UCSD-AML1 (cell line): ENCODE data around the gene GLP2R.

Experiments
- DNase-seq: peaks from one replicate; lab custom pipeline; 2025; ENCODE audit not compliant: unreplicated experiment; lab: John Stamatoyannopoulos, UW

GLP2R gene

DNA sequence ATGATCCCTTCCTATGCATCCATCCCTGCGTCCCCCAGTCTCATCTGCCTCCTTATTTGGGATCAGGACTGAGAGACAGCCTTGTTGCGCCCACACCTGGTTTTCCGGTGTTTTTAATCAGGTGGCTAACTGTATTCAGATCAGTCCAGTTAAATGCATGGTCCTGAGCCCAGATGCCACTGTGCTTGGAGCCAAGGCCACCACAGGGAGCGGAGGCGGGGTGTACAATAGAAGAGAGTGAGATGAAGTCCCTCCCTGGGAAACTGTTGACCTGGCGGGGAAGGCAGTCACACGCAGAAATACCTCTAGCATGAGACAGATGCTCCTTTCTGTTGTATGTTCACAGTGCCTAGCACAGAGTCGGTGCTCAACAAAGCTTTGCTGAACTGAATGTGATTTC lies 73.1 kb downstream of the GLP2R start:
- no peak for DNase-seq

DNA sequence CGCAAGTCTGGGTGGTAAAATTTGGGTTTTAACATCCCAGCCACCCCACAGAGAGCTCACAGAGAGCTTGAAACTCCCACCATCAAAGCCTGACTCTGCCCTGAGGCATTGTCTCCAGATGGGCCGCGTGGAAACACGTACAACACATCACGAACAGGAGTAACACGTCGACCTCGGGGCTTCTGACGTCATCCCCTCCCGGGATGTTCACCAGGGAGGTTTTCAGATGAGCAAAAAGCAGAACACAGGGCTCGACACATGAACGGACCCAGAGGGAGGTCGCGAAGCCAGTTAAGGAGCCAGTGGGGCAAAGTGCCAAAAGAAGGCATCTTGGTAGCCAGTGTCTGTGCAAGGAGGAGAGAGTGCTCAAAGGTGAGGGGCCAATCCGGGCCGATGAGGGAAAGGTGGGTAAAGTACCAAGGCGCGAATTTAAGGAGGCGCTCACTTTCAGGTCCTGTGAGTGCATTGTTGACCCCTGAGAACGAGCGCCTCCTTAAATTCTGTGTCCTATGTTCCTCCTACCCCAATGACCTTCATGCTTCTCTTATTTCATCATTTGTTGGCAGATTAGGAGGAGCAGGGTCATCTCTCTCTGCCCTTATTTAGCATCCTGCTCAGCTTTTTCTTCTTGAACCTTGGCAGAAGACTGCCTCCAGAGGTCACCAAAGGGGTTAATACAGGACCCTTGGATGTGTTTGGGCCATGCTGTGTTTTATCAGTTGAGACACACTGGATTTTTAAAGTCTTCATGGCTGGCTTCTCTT lies 73.7 kb downstream of the GLP2R start:
- no peak for DNase-seq

DNA sequence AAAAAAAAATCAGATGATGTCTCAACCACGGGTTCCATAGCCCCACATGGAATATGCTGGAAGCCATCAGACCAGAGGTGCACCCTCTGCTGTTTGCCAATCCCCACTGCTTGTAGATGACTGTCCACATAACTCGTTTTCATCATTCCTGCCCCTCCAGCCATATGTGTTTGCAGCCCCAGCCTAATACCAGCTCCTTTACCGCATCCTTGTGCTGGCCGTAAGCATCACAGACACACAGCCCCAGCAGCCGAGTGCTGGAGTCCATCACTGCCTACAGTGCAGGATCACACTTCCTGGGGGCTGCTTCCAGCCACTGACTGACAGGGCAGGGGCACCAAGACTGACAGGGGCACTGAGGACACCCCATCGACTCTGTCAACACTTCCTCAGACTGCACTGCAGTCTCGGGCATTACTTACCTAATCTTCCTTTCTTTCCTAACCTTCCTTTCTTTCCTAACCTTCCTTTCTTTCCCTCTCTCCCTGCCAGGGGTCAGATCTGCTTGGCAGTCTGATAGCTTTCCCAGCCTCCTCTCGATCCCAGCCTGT lies 74.4 kb downstream of the GLP2R start:
- DNase-seq: no peak

DNA sequence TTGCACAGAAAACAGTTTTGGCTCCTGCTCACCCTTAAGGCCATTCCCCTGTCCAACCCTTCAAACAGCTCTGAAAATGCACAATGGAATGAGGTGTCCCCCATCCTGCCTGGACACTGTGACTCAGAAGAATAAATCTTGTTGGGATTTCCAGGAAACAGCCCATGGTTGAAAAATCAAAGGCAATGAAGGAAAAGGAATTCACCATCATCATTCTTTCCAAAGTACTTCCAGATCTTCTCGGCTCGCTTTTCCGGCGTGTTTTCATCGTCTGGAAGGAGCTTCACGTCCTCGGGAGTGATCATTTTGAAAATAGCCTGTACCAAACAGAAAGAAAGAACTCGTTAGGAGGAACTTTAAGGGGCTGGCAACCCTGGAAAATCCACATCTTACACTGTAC lies 75.1 kb downstream of the GLP2R start:
- no peak for DNase-seq

DNA sequence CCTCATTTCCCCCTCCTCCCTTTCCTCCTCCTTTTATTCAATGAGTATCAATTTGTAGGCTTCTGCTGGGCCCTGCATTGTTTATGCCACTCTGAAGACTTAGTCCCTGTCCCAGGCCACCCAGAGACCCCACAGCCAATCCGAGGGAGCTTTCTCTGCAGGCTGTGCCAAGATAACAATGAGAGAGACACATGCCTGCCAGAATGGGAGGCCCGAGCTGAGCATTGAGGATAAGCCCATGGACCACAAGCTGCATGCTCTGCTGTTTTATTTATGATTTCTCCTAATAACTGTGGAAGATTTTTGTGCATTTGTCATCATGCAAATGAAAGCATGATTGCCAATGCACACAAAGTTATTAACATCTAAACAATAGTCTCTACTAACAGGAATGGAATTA lies 76.4 kb downstream of the GLP2R start:
- no peak for DNase-seq

DNA sequence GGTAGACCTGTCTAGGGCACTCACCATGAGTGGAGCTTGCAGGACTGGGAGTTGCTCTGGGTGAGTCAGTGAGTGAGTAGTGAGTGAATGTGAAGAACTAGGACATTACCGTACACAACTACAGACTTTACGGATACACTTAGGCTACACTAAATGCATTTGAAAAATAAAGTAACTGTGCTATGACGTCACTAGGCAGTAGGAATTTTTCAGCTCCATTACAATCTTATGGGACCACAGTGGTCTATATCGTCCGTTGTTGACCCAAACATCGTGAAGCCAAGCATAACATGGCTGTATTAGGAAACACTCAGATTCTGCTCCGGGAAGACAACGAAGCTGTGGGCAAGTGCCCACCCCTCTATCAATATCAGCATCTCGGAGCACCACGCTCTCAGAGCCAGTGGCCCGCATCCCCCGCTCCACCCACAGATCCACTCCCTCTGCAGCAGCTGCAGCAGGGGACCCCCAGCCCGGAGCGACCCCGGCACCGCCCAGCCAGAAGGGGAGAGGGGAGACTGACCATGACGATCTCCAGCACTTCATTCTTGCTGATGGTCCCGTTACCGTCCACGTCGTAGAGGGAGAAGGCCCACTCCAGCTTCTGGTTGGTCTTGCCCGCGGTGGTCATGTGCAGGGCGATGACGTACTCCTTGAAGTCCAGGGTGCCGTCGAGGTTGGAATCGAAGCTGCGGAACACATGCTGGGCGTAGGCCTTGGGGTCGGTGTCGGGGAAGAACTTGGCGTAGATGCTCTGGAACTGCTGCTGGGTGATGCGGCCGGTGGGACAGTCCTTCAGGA lies 78.8 kb downstream of the GLP2R start:
- DNase-seq: no peak

DNA sequence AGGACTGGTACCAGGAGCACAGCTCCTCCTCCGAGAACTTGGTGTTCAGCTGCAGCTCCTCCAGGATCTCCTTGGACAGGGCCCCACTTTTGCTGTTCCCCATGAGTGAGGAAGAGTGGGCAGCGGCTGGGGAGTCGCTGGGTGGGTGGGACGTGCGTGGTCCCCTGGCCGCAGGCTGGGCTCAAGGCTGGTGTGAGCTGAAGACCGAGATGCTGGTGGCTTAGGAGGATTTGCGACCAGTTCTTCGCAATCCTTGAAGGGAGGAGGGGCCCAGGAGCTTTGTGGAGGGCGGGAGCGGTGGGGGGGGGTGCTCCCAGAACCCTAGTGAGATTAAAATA lies 79.3 kb downstream of the GLP2R start, which contains the start of gene RCVRN:
Gene RCVRN, minus strand, starts transcription at position 194 of the 338 bp plus-strand sequence. Its CDS starts 91 bp downstream, at position 103.
- DNase-seq: no peak

DNA sequence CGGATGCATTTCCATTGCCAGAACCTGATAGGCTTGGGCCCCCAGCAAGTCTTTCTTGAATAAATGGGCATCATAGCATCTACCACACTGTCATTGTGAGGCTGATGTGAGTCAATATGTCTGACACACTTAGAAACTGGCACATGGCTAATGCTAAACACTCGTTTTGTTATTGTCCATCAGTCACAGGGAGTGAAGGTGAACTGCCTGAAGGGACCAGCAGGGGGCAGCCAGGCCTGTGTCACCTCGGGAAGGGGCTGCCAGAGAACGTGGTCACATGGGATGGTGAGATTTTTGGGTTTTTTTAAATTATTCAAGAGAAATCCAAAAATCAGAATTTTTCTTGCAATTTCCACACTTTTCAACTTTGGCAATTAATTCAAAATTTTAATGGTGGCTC lies 80.2 kb downstream of the GLP2R start:
- peak; percentile 37 for DNase-seq

DNA sequence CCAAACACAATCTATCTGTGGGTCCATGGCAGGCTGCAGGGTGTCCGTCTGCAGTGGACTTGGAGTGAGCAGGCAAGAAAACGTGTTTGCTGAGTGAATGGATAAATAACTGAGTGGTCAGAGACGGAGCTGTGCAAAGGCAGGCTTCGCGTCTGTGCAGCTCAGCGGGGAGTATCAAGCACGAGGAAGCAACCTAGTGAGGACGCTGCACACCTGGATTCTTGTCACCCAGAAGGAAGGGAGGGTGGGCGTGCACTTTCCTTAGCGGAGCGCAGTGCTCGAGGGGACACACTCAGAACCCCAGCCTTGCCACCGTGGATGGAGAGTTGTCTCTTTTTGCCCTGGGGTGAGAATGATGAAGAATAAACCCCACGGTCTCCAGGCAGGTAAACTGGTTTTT lies 80.9 kb downstream of the GLP2R start:
- no peak for DNase-seq

DNA sequence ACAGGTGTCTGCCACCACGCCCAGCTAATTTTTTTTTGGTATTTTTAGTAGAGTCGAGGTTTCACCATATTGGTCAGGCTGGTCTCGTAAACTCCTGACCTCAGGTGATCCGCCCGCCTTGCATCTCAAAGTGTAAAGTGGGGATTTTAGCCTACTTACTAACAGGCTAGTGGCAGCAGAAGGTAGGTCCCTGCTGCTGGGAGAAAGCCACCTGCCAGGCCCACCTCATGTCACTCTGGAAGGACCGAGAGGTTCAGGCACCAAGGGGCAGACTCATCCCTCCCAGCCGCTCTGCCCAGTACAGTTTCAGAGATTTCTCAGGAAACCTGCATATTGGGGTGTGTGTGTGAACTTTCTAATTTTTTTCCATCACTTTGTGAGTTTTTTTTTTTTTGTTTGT lies 81.4 kb downstream of the GLP2R start:
- DNase-seq: no peak

DNA sequence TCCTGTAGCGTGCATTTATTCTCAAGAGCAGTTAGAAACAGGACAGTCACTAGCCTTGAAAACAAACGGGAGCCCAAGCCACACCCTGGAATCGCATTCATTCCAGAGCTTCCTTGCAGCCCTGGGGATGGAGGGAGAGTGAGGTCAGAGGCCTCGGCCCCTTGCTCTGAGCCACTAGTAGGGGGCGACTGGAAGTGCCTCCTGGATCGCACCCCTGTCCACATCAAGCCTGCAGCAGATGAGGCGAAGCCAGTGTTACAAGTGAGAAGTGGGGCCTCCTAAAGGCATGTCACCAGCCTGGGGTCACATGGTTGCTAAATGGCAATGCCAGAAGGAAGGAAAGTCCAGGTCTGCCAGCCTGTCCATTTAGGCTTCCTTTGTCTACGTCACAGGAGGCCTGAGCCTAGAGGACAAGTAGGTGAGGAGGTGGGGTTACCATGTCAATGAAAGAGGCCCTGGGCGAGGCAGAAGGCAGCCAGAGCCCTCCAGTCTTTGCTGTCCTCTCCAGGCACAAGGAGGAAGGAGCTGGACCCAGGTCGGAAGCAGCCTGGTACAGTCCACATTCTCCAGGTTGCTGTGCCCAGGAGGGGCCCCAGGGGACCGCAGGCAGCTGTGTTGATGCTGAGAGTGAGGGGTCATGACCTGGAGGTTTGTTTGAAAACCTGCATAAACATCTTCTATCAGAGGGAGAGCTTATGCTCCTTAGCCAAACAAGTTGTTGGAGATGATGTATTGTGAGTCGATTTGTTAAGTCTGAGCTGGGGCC lies 82.3 kb downstream of the GLP2R start:
- DNase-seq: no peak

DNA sequence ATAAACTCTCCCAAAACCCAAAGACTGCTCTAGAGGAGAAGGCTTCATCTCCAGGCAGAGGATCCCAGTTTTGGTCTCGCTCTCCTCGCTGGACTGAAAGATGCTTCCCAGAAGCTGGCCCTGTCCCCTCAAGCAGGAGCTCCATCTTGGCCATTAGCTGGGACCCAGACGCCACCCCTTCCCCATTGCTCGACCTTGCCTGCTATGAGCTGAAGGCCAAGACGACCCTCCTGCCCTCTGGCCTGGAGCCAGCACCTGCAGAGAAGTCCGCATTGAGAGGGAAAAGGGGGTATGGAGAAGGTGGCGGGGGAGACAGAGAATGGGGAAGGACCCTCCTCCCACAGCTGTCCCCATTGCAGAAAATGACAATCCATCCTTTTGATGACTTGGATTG lies 82.9 kb downstream of the GLP2R start:
- DNase-seq: no peak

DNA sequence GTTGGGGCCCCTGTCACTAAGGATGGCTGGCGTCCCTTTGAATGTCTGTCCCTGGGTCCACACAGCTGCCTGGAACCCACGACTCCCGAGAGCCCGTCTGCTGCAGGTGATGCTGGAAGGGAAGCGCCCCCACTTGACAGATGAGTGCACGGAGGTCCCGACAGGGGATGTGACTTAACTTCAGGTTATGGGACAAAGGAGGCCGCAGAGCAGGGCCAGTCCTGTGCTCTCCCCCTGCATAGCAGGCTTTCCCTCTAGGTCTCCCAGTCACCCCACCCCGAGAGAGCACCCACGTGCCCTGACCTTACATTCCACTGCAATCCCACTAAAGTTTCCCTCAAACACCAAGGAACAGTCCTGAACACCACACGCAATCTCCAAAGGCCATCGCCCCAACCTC lies 85.4 kb downstream of the GLP2R start:
- no peak for DNase-seq

DNA sequence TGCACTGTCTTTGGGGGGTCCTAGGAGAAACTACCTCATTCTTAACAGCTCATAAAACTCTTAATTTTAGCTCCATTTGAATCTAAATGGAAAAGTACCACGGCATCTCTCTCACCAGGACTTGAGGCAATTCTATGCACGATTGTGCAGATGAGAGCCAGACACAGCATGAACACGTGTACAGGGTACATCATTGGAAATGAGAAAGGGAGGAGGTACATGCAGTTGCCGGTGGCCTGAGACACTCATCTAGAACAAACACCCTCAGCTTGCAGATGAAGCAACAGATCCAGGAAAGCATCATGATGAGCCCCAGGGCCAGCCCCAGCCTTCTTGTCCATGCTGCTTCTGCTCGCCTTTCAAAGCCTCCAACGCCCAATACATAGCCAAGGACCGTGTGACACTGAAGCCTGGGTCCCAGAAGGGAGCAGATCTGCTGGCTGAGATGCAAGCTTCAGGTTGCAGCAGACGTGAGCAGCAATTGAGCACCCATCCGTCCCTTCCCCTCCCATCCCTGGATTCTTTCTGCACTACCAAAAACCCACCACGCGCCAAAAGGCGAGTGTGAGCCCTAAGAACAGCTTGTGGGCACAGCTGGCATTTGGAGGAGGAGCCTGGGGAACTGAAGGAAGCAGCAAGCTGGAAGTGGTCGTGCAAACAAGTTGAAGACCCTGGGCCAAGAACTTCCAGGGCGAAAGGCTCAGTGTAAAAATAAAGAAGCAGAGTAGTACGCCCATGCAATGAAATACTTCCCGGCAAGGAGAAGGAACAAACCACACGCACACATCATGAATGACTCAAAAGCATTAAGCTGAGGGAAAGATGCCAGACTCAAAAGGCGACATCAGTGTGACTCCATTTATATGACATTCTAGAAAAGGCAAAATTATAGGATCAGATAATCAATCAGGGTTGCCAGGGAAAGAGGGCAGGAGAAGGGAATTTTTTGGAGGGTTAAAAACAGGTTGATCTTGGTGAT lies 86.7 kb downstream of the GLP2R start:
- DNase-seq: no peak

DNA sequence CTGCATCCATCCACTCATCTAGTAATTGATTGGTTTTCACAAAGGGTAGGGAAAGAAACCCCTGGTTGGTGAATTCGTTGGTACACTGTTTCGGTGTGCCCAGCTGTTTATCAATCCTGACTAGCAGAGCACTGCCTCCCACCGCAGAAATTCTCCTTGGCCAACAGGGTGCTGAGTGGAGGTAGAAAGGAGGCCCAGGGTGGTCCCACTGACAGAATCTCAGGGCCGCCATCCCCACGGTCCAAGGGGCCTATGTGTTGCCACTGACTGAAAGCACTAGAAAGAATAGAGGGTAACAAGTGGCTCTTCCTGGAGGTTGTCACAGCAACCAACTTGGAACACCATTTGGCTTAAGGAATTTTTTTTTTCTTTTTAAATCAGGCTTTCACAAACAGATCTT lies 87.8 kb downstream of the GLP2R start:
- no peak for DNase-seq

DNA sequence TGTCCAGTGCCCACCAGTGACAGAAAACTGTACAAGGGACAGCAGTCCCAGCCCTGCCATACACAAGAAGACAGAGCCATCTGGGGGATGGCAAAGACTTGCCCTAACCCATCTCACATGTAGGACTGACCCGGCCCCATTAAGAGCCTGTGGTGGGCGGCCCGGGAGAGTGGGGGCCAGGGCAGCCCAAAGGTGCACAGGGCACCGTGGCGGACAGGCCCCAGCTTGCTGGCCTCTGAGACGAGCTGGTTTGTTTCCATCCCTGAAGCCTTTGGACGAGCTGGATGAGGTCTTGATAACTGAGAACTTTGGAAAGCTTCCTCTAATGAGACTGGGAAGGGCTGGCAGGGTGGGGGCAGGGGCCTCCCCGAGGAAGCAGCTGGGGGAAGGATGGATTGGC lies 90.4 kb downstream of the GLP2R start:
- DNase-seq: no peak

DNA sequence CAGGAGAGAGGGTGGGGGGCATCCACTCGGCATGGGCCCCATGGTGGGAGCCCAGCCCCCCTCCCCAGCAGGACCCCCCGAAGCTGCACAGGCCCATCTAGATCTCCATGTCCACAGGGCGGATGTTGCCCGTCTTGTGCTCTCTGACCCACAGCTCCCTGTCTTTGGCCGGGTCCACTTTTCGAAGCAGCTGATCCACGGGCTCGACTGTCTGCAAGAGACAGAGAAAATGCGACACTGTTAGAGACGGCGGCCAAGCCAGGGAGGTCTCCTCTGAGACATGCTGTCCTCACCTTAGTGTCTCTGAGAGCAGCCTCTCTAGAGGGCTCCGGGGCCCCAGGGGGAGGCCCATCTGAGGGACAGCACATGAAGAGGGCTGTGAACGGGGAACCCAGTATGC lies 91.4 kb downstream of the GLP2R start:
- no peak for DNase-seq

DNA sequence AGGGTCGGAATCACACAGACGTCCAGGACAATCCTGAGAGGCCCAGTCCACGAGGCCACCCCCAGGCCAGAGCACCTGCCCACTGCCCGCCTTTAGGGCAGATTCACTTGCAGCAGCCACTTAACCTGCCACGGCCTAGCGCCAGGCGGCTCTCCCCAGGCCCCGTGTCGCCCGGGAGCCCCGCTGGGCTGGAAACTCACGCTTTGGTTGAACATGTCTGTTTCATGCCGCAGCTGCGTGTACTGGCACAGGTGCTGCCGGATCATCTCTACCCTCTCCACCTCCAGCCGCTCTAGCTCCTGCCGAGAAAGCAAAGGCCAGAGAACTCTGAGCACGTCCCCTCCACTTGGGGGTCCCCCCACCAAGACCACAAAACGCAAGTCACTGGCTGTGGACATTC lies 92.1 kb downstream of the GLP2R start:
- no peak for DNase-seq

DNA sequence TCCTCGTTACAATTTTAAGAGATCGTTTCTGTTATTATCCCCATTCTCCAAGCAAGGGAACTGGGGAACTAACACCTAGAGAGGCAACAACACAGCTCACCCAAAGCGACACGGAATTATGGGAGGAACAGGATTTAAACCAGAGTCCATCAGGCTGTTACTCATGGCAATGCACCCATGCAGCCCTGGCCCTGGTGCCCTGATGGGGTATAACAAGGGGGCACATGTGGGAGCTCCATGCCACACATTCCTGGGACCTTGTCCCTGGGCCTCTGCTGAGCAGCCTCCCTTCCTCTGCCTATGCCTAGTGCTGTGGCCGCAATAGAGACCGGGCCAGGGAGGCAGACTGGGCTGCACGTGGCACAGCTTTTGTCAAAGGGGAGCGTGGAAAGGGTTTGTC lies 92.6 kb downstream of the GLP2R start:
- no peak for DNase-seq

DNA sequence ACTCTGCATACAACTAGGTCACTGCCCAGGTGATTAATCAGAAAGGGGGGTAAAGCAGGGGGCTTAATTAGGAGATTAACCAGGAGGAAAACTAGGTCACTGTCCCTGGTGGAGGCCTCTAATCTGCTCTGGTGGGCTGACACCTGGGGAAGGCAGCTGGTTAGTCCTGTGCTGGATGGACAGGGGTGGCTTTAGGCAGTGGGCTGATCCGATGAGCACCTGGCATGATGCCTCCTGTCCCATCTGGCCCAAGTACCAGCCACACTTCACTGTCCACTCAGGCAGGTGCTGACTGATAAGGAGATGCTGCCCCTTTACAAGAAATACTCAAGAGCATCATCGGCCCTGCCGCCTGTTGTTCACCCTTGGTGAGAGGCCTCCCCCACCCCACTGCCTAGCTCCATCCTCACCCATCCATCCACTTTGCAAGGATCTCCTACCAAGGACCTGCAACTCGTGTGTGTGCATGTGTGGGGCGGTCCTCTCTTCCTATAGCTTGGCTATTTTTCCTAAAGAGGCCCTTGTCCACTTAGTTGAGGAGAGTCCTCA lies 93.2 kb downstream of the GLP2R start:
- DNase-seq: no peak
